ENCODE data around the gene SOWAHC.

The SOWAHC gene

DNA sequence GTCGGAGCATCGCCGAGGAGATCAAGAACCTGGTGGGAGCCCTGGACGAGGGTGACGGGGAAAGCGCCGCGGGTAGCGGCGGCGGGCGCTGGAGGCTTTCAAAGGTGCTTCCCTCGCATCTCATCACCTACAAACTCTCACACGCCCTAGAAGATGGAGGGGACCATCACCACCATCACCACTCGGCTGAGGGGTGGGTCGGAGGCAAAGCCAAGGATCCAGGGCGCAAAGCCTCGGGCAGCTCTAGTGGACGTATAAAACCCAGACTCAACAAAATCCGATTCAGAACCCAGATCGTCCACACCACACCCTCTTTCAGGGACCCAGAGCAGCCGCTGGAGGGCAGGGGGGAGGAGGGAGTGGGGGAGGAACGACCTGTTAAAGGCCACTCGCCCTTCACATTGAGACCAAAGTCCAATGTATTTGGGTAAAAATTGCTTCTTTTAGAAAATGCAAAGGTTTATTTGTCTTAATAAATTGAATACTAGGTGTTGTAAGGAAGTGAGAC lies 1.5 kb downstream of the SOWAHC start:
- H2AFZ ChIP-seq (ENCODE audit: low read length), result no peak overlapping the region
- H3K36me3 ChIP-seq (ENCODE audit: insufficient read depth, low read length), result no peaks in the 10 kb centered on the region
- H3K9me2 ChIP-seq (ENCODE audit: low read depth, low read length), result no peaks in the 10 kb centered on the region
- no peak overlapping the region for H3K9ac ChIP-seq (ENCODE audit: low read length)
- H3F3A ChIP-seq (ENCODE audit: insufficient read depth, low read length), result no peaks in the 10 kb centered on the region
- no peak overlapping the region for H3K4me2 ChIP-seq (ENCODE audit: low read length)
- H3K27me3 ChIP-seq (ENCODE audit: insufficient read depth, low read length), result no peaks in the 10 kb centered on the region
- H3K4me1 ChIP-seq (ENCODE audit: insufficient read depth, low read length, severe bottlenecking), result no peaks in the 10 kb centered on the region
- TF ChIP-seq EZH2 (IDR thresholded peaks at IDR 0.05; ENCODE audit: borderline replicate concordance, low read length) (no peak), CTCF (IDR thresholded peaks at IDR 0.05; ENCODE audit: low read length) (no peak)
- no peak overlapping the region for H3K4me3 ChIP-seq (ENCODE audit: low read depth, low read length, poor library complexity, severe bottlenecking)
- H3K79me2 ChIP-seq (ENCODE audit: insufficient read depth, low read length), result no peaks in the 10 kb centered on the region
- H4K20me1 ChIP-seq (ENCODE audit: insufficient read depth, low read length), result no peaks in the 10 kb centered on the region
- no peak overlapping the region for H3K27ac ChIP-seq (ENCODE audit: low read depth, low read length, poor library complexity, severe bottlenecking)
- no peaks in the 10 kb centered on the region for H3K9me3 ChIP-seq (ENCODE audit: low read length)

- H3K79me2 ChIP-seq (ENCODE audit: insufficient read depth, low read length), result no peaks in the 10 kb centered on the region
- no peaks in the 10 kb centered on the region for H4K20me1 ChIP-seq (ENCODE audit: insufficient read depth, low read length)
- no peak overlapping the region for H3K27ac ChIP-seq (ENCODE audit: low read depth, low read length, poor library complexity, severe bottlenecking)
- H3K9me3 ChIP-seq (ENCODE audit: low read length), result no peaks in the 10 kb centered on the region
- TF ChIP-seq CTCF (IDR thresholded peaks at IDR 0.05; ENCODE audit: low read length) (no peak), EZH2 (IDR thresholded peaks at IDR 0.05; ENCODE audit: borderline replicate concordance, low read length) (no peak)
- no peak overlapping the region for H3K4me3 ChIP-seq (ENCODE audit: low read depth, low read length, poor library complexity, severe bottlenecking)
- H3K36me3 ChIP-seq (ENCODE audit: insufficient read depth, low read length), result no peaks in the 10 kb centered on the region
- H3F3A ChIP-seq (ENCODE audit: insufficient read depth, low read length), result no peaks in the 10 kb centered on the region
- H2AFZ ChIP-seq (ENCODE audit: low read length), result no peak overlapping the region
- no peaks in the 10 kb centered on the region for H3K9me2 ChIP-seq (ENCODE audit: low read depth, low read length)
- H3K9ac ChIP-seq (ENCODE audit: low read length), result no peak overlapping the region
- H3K4me1 ChIP-seq (ENCODE audit: insufficient read depth, low read length, severe bottlenecking), result no peaks in the 10 kb centered on the region
- H3K27me3 ChIP-seq (ENCODE audit: insufficient read depth, low read length), result no peaks in the 10 kb centered on the region
- no peak overlapping the region for H3K4me2 ChIP-seq (ENCODE audit: low read length)
Observed at GRCh38 chr2:109616184-109616583, 2.0 kb downstream of the SOWAHC start.

- Histone ChIP-seq H3F3A (ENCODE audit: insufficient read depth, low read length) (no peaks in the 10 kb centered on the region), H3K4me1 (ENCODE audit: insufficient read depth, low read length, severe bottlenecking) (no peaks in the 10 kb centered on the region), H3K79me2 (ENCODE audit: insufficient read depth, low read length) (no peaks in the 10 kb centered on the region), H3K9me2 (ENCODE audit: low read depth, low read length) (no peaks in the 10 kb centered on the region), H4K20me1 (ENCODE audit: insufficient read depth, low read length) (no peaks in the 10 kb centered on the region), H3K4me3 (ENCODE audit: low read depth, low read length, poor library complexity, severe bottlenecking) (no peak overlapping the region), H3K36me3 (ENCODE audit: insufficient read depth, low read length) (no peaks in the 10 kb centered on the region), H2AFZ (ENCODE audit: low read length) (no peak overlapping the region), H3K9ac (ENCODE audit: low read length) (no peak overlapping the region), H3K27me3 (ENCODE audit: insufficient read depth, low read length) (no peaks in the 10 kb centered on the region), H3K4me2 (ENCODE audit: low read length) (no peak overlapping the region), H3K27ac (ENCODE audit: low read depth, low read length, poor library complexity, severe bottlenecking) (no peak overlapping the region), H3K9me3 (ENCODE audit: low read length) (no peaks in the 10 kb centered on the region)
- no peak for TF ChIP-seq EZH2 (IDR thresholded peaks at IDR 0.05; ENCODE audit: borderline replicate concordance, low read length)
- TF ChIP-seq CTCF (IDR thresholded peaks at IDR 0.05; ENCODE audit: low read length), result no peak
Observed at GRCh38 chr2:109619032-109619615, 5.0 kb downstream of the SOWAHC start.
